ENCODE measurements around the gene GLS.

The GLS gene

GRCh38 chr2:190903693-190904450 lies 23.3 kb downstream of the GLS start:
- peak overlapping the region; percentile 47 for H3K27ac ChIP-seq (ENCODE audit: low read length, poor library complexity, severe bottlenecking)
- H3K14ac ChIP-seq (ENCODE audit: low read length in 2 of 2), result no peak overlapping the region
- no peak overlapping the region for H3K18ac ChIP-seq (ENCODE audit: low read depth in 1 of 2, low read length in 2 of 2)
- H3K79me1 ChIP-seq (replicated peaks; ENCODE audit: low read length, poor library complexity, severe bottlenecking), result no peaks in the 10 kb centered on the region
- peak overlapping the region; percentile 7 for H3K9ac ChIP-seq (ENCODE audit: low read length)
- H3K4me2 ChIP-seq (ENCODE audit: low read length, poor library complexity, severe bottlenecking), result no peak overlapping the region
- H4K8ac ChIP-seq (ENCODE audit: low read length), result no peak overlapping the region
- no peak overlapping the region for H2BK120ac ChIP-seq (ENCODE audit: low read depth, low read length)
- H3K4ac ChIP-seq (ENCODE audit: low read depth in 1 of 2, low read length in 2 of 2), result no peak overlapping the region
- no peak overlapping the region for H2BK12ac ChIP-seq (ENCODE audit: low read length in 2 of 2)
- no peaks in the 10 kb centered on the region for H3K9me3 ChIP-seq (ENCODE audit: control insufficient read depth, low read length)
- H3K4me3 ChIP-seq (ENCODE audit: insufficient read depth in 1 of 2, low read depth in 1 of 2, low read length in 2 of 2), result no peak overlapping the region
- H4K91ac ChIP-seq (ENCODE audit: low read length), result no peak overlapping the region
- H2AFZ ChIP-seq (ENCODE audit: low read depth, low read length), result no peak overlapping the region
- H2BK5ac ChIP-seq (ENCODE audit: low read depth, low read length, poor library complexity, severe bottlenecking), result no peak overlapping the region
- H2BK15ac ChIP-seq (ENCODE audit: low read depth, poor library complexity, severe bottlenecking), result no peak overlapping the region
- no CpG with 5 or more reads among the region's 1 CpG for WGBS
- H2AK5ac ChIP-seq (ENCODE audit: low read length, severe bottlenecking), result no peak overlapping the region
- DNase-seq, result no peak
- H3K23ac ChIP-seq (ENCODE audit: low read length in 2 of 2), result no peak overlapping the region
- H3K27me3 ChIP-seq (ENCODE audit: control insufficient read depth in 1 of 2, insufficient read depth in 1 of 2, low read length in 2 of 2), result no peaks in the 10 kb centered on the region
- H3K4me1 ChIP-seq (ENCODE audit: control insufficient read depth, insufficient read depth, low read depth, low read length), result no peaks in the 10 kb centered on the region
- peaks cover 3 to 91% of the 10 kb centered on the region in 2 experiments for H3K36me3 ChIP-seq (ENCODE audit: control insufficient read depth in 1 of 2, insufficient read depth in 2 of 2, low read depth in 1 of 2, low read length in 2 of 2)

- Histone ChIP-seq H2BK15ac (ENCODE audit: low read depth, poor library complexity, severe bottlenecking) (no peak overlapping the region), H3K79me1 (replicated peaks; ENCODE audit: low read length, poor library complexity, severe bottlenecking) (peaks cover 1% of the 10 kb centered on the region), H2BK12ac (ENCODE audit: low read length in 2 of 2) (no peak overlapping the region), H3K18ac (ENCODE audit: low read depth in 1 of 2, low read length in 2 of 2) (no peak overlapping the region), H3K4me1 (ENCODE audit: control insufficient read depth, insufficient read depth, low read depth, low read length) (peaks cover 2% of the 10 kb centered on the region), H2AK5ac (ENCODE audit: low read length, severe bottlenecking) (no peak overlapping the region), H3K4ac (ENCODE audit: low read depth in 1 of 2, low read length in 2 of 2) (no peak overlapping the region), H3K14ac (ENCODE audit: low read length in 2 of 2) (no peak overlapping the region), H4K91ac (ENCODE audit: low read length) (no peak overlapping the region), H3K4me2 (ENCODE audit: low read length, poor library complexity, severe bottlenecking) (no peak overlapping the region), H3K9ac (ENCODE audit: low read length) (peak overlapping the region; percentile 7), H2AFZ (ENCODE audit: low read depth, low read length) (no peak overlapping the region), H3K23ac (ENCODE audit: low read length in 2 of 2) (no peak overlapping the region), H3K9me3 (ENCODE audit: control insufficient read depth, low read length) (no peaks in the 10 kb centered on the region), H3K4me3 (ENCODE audit: insufficient read depth in 1 of 2, low read depth in 1 of 2, low read length in 2 of 2) (no peak overlapping the region), H4K8ac (ENCODE audit: low read length) (no peak overlapping the region), H3K27ac (ENCODE audit: low read length, poor library complexity, severe bottlenecking) (no peak overlapping the region), H3K36me3 (ENCODE audit: control insufficient read depth in 1 of 2, insufficient read depth in 2 of 2, low read depth in 1 of 2, low read length in 2 of 2) (peaks cover 6 to 89% of the 10 kb centered on the region in 2 experiments), H3K27me3 (ENCODE audit: control insufficient read depth in 1 of 2, insufficient read depth in 1 of 2, low read length in 2 of 2) (no peaks in the 10 kb centered on the region), H2BK120ac (ENCODE audit: low read depth, low read length) (no peak overlapping the region), H2BK5ac (ENCODE audit: low read depth, low read length, poor library complexity, severe bottlenecking) (no peak overlapping the region)
- DNase-seq, result no peak
- 94% methylated on average over 2 of the region's 3 CpGs for WGBS
Observed at GRCh38 chr2:190904640-190905261, 24.1 kb downstream of the GLS start.

- Histone ChIP-seq H2AFZ (ENCODE audit: low read depth, low read length) (no peak overlapping the region), H2BK15ac (ENCODE audit: low read depth, poor library complexity, severe bottlenecking) (no peak overlapping the region), H3K4me2 (ENCODE audit: low read length, poor library complexity, severe bottlenecking) (no peak overlapping the region), H3K9ac (ENCODE audit: low read length) (no peak overlapping the region), H3K27me3 (ENCODE audit: control insufficient read depth in 1 of 2, insufficient read depth in 1 of 2, low read length in 2 of 2) (no peaks in the 10 kb centered on the region), H3K14ac (ENCODE audit: low read length in 2 of 2) (no peak overlapping the region), H2BK12ac (ENCODE audit: low read length in 2 of 2) (no peak overlapping the region), H3K18ac (ENCODE audit: low read depth in 1 of 2, low read length in 2 of 2) (no peak overlapping the region), H2BK5ac (ENCODE audit: low read depth, low read length, poor library complexity, severe bottlenecking) (no peak overlapping the region), H3K79me1 (replicated peaks; ENCODE audit: low read length, poor library complexity, severe bottlenecking) (peaks cover 1% of the 10 kb centered on the region), H3K23ac (ENCODE audit: low read length in 2 of 2) (no peak overlapping the region), H3K9me3 (ENCODE audit: control insufficient read depth, low read length) (no peaks in the 10 kb centered on the region), H3K4me3 (ENCODE audit: insufficient read depth in 1 of 2, low read depth in 1 of 2, low read length in 2 of 2) (no peak overlapping the region), H3K27ac (ENCODE audit: low read length, poor library complexity, severe bottlenecking) (peak overlapping the region; percentile 47), H3K4ac (ENCODE audit: low read depth in 1 of 2, low read length in 2 of 2) (no peak overlapping the region), H3K4me1 (ENCODE audit: control insufficient read depth, insufficient read depth, low read depth, low read length) (peaks cover 3% of the 10 kb centered on the region), H2BK120ac (ENCODE audit: low read depth, low read length) (no peak overlapping the region), H3K36me3 (ENCODE audit: control insufficient read depth in 1 of 2, insufficient read depth in 2 of 2, low read depth in 1 of 2, low read length in 2 of 2) (peaks cover 7 to 77% of the 10 kb centered on the region in 2 experiments), H4K8ac (ENCODE audit: low read length) (no peak overlapping the region), H4K91ac (ENCODE audit: low read length) (no peak overlapping the region), H2AK5ac (ENCODE audit: low read length, severe bottlenecking) (no peak overlapping the region)
- no peak for DNase-seq
- 98% methylated on average over 4 of the region's 5 CpGs for WGBS
Observed at GRCh38 chr2:190908532-190908931, 27.9 kb downstream of the GLS start.

- H3K27me3 ChIP-seq (ENCODE audit: control insufficient read depth in 1 of 2, insufficient read depth in 1 of 2, low read length in 2 of 2), result no peaks in the 10 kb centered on the region
- no peak overlapping the region for H3K4me3 ChIP-seq (ENCODE audit: insufficient read depth in 1 of 2, low read depth in 1 of 2, low read length in 2 of 2)
- no peak overlapping the region for H3K4ac ChIP-seq (ENCODE audit: low read depth in 1 of 2, low read length in 2 of 2)
- no peak overlapping the region for H3K4me2 ChIP-seq (ENCODE audit: low read length, poor library complexity, severe bottlenecking)
- DNase-seq, result no peak
- peak overlapping the region; percentile 67 for H3K27ac ChIP-seq (ENCODE audit: low read length, poor library complexity, severe bottlenecking)
- no peak overlapping the region for H2BK5ac ChIP-seq (ENCODE audit: low read depth, low read length, poor library complexity, severe bottlenecking)
- peaks cover 6% of the 10 kb centered on the region for H3K4me1 ChIP-seq (ENCODE audit: control insufficient read depth, insufficient read depth, low read depth, low read length)
- H2BK120ac ChIP-seq (ENCODE audit: low read depth, low read length), result peak overlapping the region; percentile 19
- no peak overlapping the region for H2BK15ac ChIP-seq (ENCODE audit: low read depth, poor library complexity, severe bottlenecking)
- peak overlapping the region; percentile 77 for H4K8ac ChIP-seq (ENCODE audit: low read length)
- no peak overlapping the region for H3K23ac ChIP-seq (ENCODE audit: low read length in 2 of 2)
- no peak overlapping the region for H2AFZ ChIP-seq (ENCODE audit: low read depth, low read length)
- H3K18ac ChIP-seq (ENCODE audit: low read depth in 1 of 2, low read length in 2 of 2), result no peak overlapping the region
- H2BK12ac ChIP-seq (ENCODE audit: low read length in 2 of 2), result peak overlapping the region in 1 of 2 experiments; percentile 52
- H3K79me1 ChIP-seq (replicated peaks; ENCODE audit: low read length, poor library complexity, severe bottlenecking), result peaks cover 3% of the 10 kb centered on the region
- H4K91ac ChIP-seq (ENCODE audit: low read length), result no peak overlapping the region
- H2AK5ac ChIP-seq (ENCODE audit: low read length, severe bottlenecking), result no peak overlapping the region
- 100% methylated on average over 1 of the region's 2 CpGs for WGBS
- peaks cover 10 to 77% of the 10 kb centered on the region in 2 experiments for H3K36me3 ChIP-seq (ENCODE audit: control insufficient read depth in 1 of 2, insufficient read depth in 2 of 2, low read depth in 1 of 2, low read length in 2 of 2)
- no peak overlapping the region for H3K14ac ChIP-seq (ENCODE audit: low read length in 2 of 2)
- no peak overlapping the region for H3K9ac ChIP-seq (ENCODE audit: low read length)
- H3K9me3 ChIP-seq (ENCODE audit: control insufficient read depth, low read length), result no peaks in the 10 kb centered on the region
Observed at GRCh38 chr2:190909680-190910079, 29.1 kb downstream of the GLS start.

Data from mesenchymal stem cell (in vitro differentiated cells and primary cell).